Lung (tissue), 12 donors: ENCODE measurements around the gene HS6ST1. TPM values are rescaled to one million over a fixed set of nuclear protein-coding genes. Genes with fewer than 3 reads are reported as not detected.

Experiments used
- ATAC-seq: fragments of 200-7000 bp; cut with Tn5 transposase; one replicate; pipeline ENCODE4 v1.9.1; 2020; ENCODE audit warnings: moderate number of reproducible peaks; ENCODE audit not compliant: insufficient read depth, low FRiP score
- DNase-seq, 3 donors: peaks; one replicate each; pipeline ENCODE4 v3.0.0-alpha.2; 2013 to 2017
- H3K27ac ChIP-seq, 2 donors: one replicate each; pipeline ENCODE4 v1.5.1; 2013; ENCODE audit warnings: mild to moderate bottlenecking in 2 of 2, moderate library complexity in 2 of 2, control low read depth in 1 of 2, inconsistent platforms in 1 of 2, low read depth in 1 of 2, low read length in 1 of 2
- H3K27me3 ChIP-seq, 3 donors: one replicate each; pipeline ENCODE4 v1.5.1; 2013; ENCODE audit warnings: low read length in 2 of 3; ENCODE audit not compliant: control insufficient read depth in 3 of 3, insufficient read depth in 3 of 3
- H3K36me3 ChIP-seq, 4 donors: one replicate each; pipeline ENCODE4 v1.5.1; 2013; ENCODE audit warnings: low read length in 4 of 4, mild to moderate bottlenecking in 1 of 4, moderate library complexity in 1 of 4; ENCODE audit not compliant: control insufficient read depth in 4 of 4, insufficient read depth in 4 of 4
- H3K4me1 ChIP-seq, 5 donors: one replicate each; pipeline ENCODE4 v1.5.1; 2013; ENCODE audit warnings: low read length in 5 of 5, mild to moderate bottlenecking in 2 of 5, moderate library complexity in 1 of 5; ENCODE audit not compliant: control insufficient read depth in 5 of 5, insufficient read depth in 5 of 5
- H3K4me3 ChIP-seq: one replicate; pipeline ENCODE4 v1.5.1; 2013; ENCODE audit warnings: mild to moderate bottlenecking, control low read depth, moderate library complexity
- H3K9ac ChIP-seq, 2 donors: one replicate each; pipeline ENCODE4 v1.5.1; 2013; ENCODE audit warnings: low read length in 2 of 2, control low read depth in 1 of 2; ENCODE audit not compliant: insufficient read depth in 1 of 2
- H3K9me3 ChIP-seq, 4 donors: one replicate each; pipeline ENCODE4 v1.5.1; 2013; ENCODE audit warnings: low read length in 3 of 4, mild to moderate bottlenecking in 1 of 4, moderate library complexity in 1 of 4; ENCODE audit not compliant: control insufficient read depth in 4 of 4, insufficient read depth in 3 of 4
- CTCF ChIP-seq: IDR thresholded peaks from 2 replicates; pipeline ENCODE4 v1.5.1; 2012; ENCODE audit warnings: mild to moderate bottlenecking; ENCODE audit errors: control extremely low read depth, extremely low read depth
- WGBS, 2 donors: extraction: QIAGEN DNeasy Blood & Tissue Kit; methylation state at CpG; one replicate each; pipeline ENCODE4 v1.1.7; 2013; 5-methylcytosine and 5-hydroxymethylcytosine counted together
- polyA plus RNA-seq, 2 donors: library from polyadenylated mRNA; stranded (reverse); fragments of 200-250 nt; gene quantifications; one replicate each; pipeline ENCODE4 v1.2.1, GENCODE V29; 2013
- total RNA-seq, 2 donors: library from RNA; depleted of rRNA in 1 of 2; stranded (reverse); fragments of >200 nt in 1 of 2; gene quantifications; one replicate each; pipeline ENCODE4 v1.2.1, GENCODE V29; 2014 to 2021
- donor health status: control.
- donor health status: control.
- donor health status: Bipolar disorder and iron deficiency.
- donor health status: healthy.
- donor health status: DM: yes; HTN: yes; CAD: no.

Gene HS6ST1
- total and polyA plus RNA-seq, 4 donors, result 15.1 to 37.7 (median 29.1) TPM

- 92 to 94% methylated on average over 9 of the region's 9 CpGs for WGBS, 2 donors
These were observed 54.8 kb downstream of the HS6ST1 start for GRCh38 chr2:128263902-128264331.

GRCh38 chr2:128262315-128263253, 56.1 kb downstream of the HS6ST1 start:
- ATAC-seq (no peak), DNase-seq (no peak)
- H3K4me3 ChIP-seq, result no peak overlapping the region
- TF ChIP-seq CTCF, result no peak
- peaks cover 0 to 2% (median 0%) of the 10 kb centered on the region in 4 donors for H3K9me3 ChIP-seq
- H3K9ac ChIP-seq, result no peak overlapping the region
- 92% methylated on average over 20 of the region's 20 CpGs for WGBS, 2 donors
- H3K27me3 ChIP-seq, result no peaks in the 10 kb centered on the region
- H3K36me3 ChIP-seq, result peaks cover 0 to 4% (median under 1%) of the 10 kb centered on the region in 4 donors
- peaks cover 0 to 3% (median 0%) of the 10 kb centered on the region in 5 donors for H3K4me1 ChIP-seq
- no peak overlapping the region for H3K27ac ChIP-seq

More at GRCh38 chr2:128263902-128264331, 54.8 kb downstream of the HS6ST1 start:
- no peak for ATAC-seq
- H3K4me3 ChIP-seq, result no peak overlapping the region
- H3K9ac ChIP-seq, result no peak overlapping the region
- H3K27me3 ChIP-seq, result no peaks in the 10 kb centered on the region
- H3K36me3 ChIP-seq, result peaks cover 0 to 4% (median under 1%) of the 10 kb centered on the region in 4 donors
- no peak for TF ChIP-seq CTCF
- no peaks in the 10 kb centered on the region for H3K9me3 ChIP-seq
- DNase-seq, result no peak
- H3K27ac ChIP-seq, result no peak overlapping the region
- H3K4me1 ChIP-seq, result peaks cover 0 to 3% (median 0%) of the 10 kb centered on the region in 5 donors

- H3K9me3 ChIP-seq, result peaks cover 0 to 2% (median 0%) of the 10 kb centered on the region in 4 donors
- WGBS, 2 donors, result 82 to 86% methylated on average over 26 of the region's 26 CpGs
- TF ChIP-seq CTCF, result no peak
- no peak overlapping the region for H3K4me3 ChIP-seq
- DNase-seq (peak in 1 of 3 donors; percentile 31), ATAC-seq (no peak)
- no peak overlapping the region for H3K9ac ChIP-seq
- H3K27ac ChIP-seq, result no peak overlapping the region
- H3K27me3 ChIP-seq, result no peaks in the 10 kb centered on the region
- peaks cover 0 to 4% (median 0%) of the 10 kb centered on the region in 4 donors for H3K36me3 ChIP-seq
- H3K4me1 ChIP-seq, result peaks cover 0 to 3% (median 0%) of the 10 kb centered on the region in 5 donors
These were observed 57.2 kb downstream of the HS6ST1 start for GRCh38 chr2:128261245-128262128.
